Activated CD8-positive, alpha-beta memory T cell treated with anti-CD3 and anti-CD28 coated beads, Interleukin-2, amount 50 U/mL, for 4 hours (primary cell): ENCODE results near the gene FIBP.
A peak's percentile ranks its signal among the peaks of the same experiment; 100 is the strongest.
"Not testable (repeated sequence)": the region's sequence is repeated elsewhere in the genome, so short reads cannot be mapped to it uniquely, and the experiment has no call there.

Experiments used
- DNase-seq: peaks from one replicate; pipeline ENCODE4 v3.0.0-alpha.2; 2020

FIBP gene

GRCh38 chr11:65857853-65858680, 30.2 kb downstream of the FIBP start, which contains the start of gene CFL1:
Gene CFL1 (minus strand): TSS chr11:65858180. CDS start chr11:65858099, 81 bp downstream.
- peak; percentile 96 for DNase-seq

- DNase-seq, result peak; percentile 74
Measured at GRCh38 chr11:65857500-65857852, 30.8 kb downstream of the FIBP start.

GRCh38 chr11:65856689-65857499, 31.4 kb downstream of the FIBP start:
- DNase-seq, result peak; percentile 84

- no peak for DNase-seq
Measured at GRCh38 chr11:65855927-65856363, 32.3 kb downstream of the FIBP start.

- DNase-seq, result no peak
Measured at GRCh38 chr11:65854852-65855837, 33.1 kb downstream of the FIBP start.

- DNase-seq, result no peak
Measured at GRCh38 chr11:65854161-65854592, 34.1 kb downstream of the FIBP start.

- DNase-seq, result no peak
Measured at GRCh38 chr11:65853246-65853979, 34.9 kb downstream of the FIBP start.

GRCh38 chr11:65852508-65853245, 35.6 kb downstream of the FIBP start:
- no peak for DNase-seq

- DNase-seq, result no peak
Measured at GRCh38 chr11:65851811-65852507, 36.3 kb downstream of the FIBP start.

- no peak for DNase-seq
Measured at GRCh38 chr11:65851083-65851579, 37.1 kb downstream of the FIBP start.

- DNase-seq, result no peak
Measured at GRCh38 chr11:65850217-65851082, 37.8 kb downstream of the FIBP start.

GRCh38 chr11:65849771-65850216, 38.5 kb downstream of the FIBP start:
- DNase-seq, result no peak

GRCh38 chr11:65849366-65849765, 38.9 kb downstream of the FIBP start:
- DNase-seq, result no peak

- DNase-seq, result not testable (repeated sequence)
Measured at GRCh38 chr11:65848693-65849092, 39.6 kb downstream of the FIBP start.

GRCh38 chr11:65847746-65848145, 40.5 kb downstream of the FIBP start:
- no peak for DNase-seq

- no peak for DNase-seq
Measured at GRCh38 chr11:65844231-65844872, 43.9 kb downstream of the FIBP start.

GRCh38 chr11:65843811-65844210, 44.5 kb downstream of the FIBP start:
- DNase-seq, result no peak

GRCh38 chr11:65842144-65842543, 46.1 kb downstream of the FIBP start:
- no peak for DNase-seq

GRCh38 chr11:65834202-65834601, 54.1 kb downstream of the FIBP start:
- DNase-seq, result no peak
